SK-N-MC (cell line): ENCODE measurements around the gene FCHSD2.

Source experiments
- EZH2 ChIP-seq: fragments of 200-600 bp; sonication (generic); IDR thresholded peaks from one replicate; pipeline ENCODE4 v1.6.1; 2017; ENCODE audit warnings: antibody characterized with exemption
- FOXP2 ChIP-seq: optimal IDR thresholded peaks from 2 replicates; pipeline ENCODE3; 2011; ENCODE audit warnings: mild to moderate bottlenecking, moderate library complexity; ENCODE audit not compliant: insufficient read depth; ENCODE audit errors: extremely low read length, control extremely low read depth
- POLR2AphosphoS5 ChIP-seq: IDR thresholded peaks from 2 replicates; pipeline ENCODE4 v1.6.1; 2012; ENCODE audit warnings: mild to moderate bottlenecking, low read depth, low read length, borderline replicate concordance

- TF ChIP-seq EZH2 (no peak), POLR2AphosphoS5 (no peak), FOXP2 (no peak)
Measured at GRCh38 chr11:72920001-72920400, 222.1 kb downstream of the FCHSD2 start.
